HCT116 (cell line): ENCODE measurements around the gene NEU4.

Experiments
- CTCF ChIP-seq, 3 experiments: fragments of 200-600 bp in 1 of 3; sonication (generic) in 1 of 3; IDR thresholded peaks in 2 of 3; conservative IDR thresholded peaks in 1 of 3; 2 replicates each; pipeline ENCODE4 v1.5.1; 2012 to 2017; ENCODE audit warnings: low read depth in 2 of 3, low read length in 2 of 3, antibody characterized with exemption in 1 of 3, borderline replicate concordance in 1 of 3, control low read depth in 1 of 3, mild to moderate bottlenecking in 1 of 3, mixed read lengths in 1 of 3, mixed run types in 1 of 3, moderate library complexity in 1 of 3; ENCODE audit not compliant: insufficient read depth in 1 of 3
- EGR1 ChIP-seq: IDR thresholded peaks from 2 replicates; pipeline ENCODE4 v1.6.1; 2012; ENCODE audit warnings: low read depth
- ELF1 ChIP-seq: IDR thresholded peaks from 2 replicates; pipeline ENCODE4 v1.6.1; 2012; ENCODE audit warnings: low read depth, borderline replicate concordance
- EZH2 ChIP-seq: fragments of 200-600 bp; sonication (generic); IDR thresholded peaks from 2 replicates; pipeline ENCODE4 v1.6.1; 2017; ENCODE audit warnings: antibody characterized with exemption, mixed run types
- FOSL1 ChIP-seq: IDR thresholded peaks from 2 replicates; pipeline ENCODE4 v1.6.1; 2012; ENCODE audit warnings: low read depth
- POLR2A ChIP-seq: IDR thresholded peaks from 2 replicates; pipeline ENCODE4 v1.7.0; 2011; ENCODE audit warnings: borderline replicate concordance; ENCODE audit not compliant: insufficient read depth, insufficient read length; ENCODE audit errors: extremely low read depth
- POLR2AphosphoS5 ChIP-seq: IDR thresholded peaks from 2 replicates; pipeline ENCODE4 v1.6.1; 2011; ENCODE audit warnings: mild to moderate bottlenecking, low read depth, low read length, moderate library complexity
- RAD21 ChIP-seq: IDR thresholded peaks from 2 replicates; pipeline ENCODE4 v1.6.1; 2012; ENCODE audit warnings: low read depth, mild to moderate bottlenecking
- REST ChIP-seq: IDR thresholded peaks from 2 replicates; pipeline ENCODE4 v1.6.1; 2012; ENCODE audit warnings: low read depth
- SIN3A ChIP-seq: IDR thresholded peaks from 2 replicates; pipeline ENCODE4 v1.6.1; 2012; ENCODE audit warnings: low read depth
- SP1 ChIP-seq: IDR thresholded peaks from 2 replicates; pipeline ENCODE4 v1.6.1; 2012; ENCODE audit warnings: low read depth
- TF ChIP-seq, protein P1 (sequence below): IDR thresholded peaks from 2 replicates; pipeline ENCODE4 v1.6.1; 2012

DNA sequence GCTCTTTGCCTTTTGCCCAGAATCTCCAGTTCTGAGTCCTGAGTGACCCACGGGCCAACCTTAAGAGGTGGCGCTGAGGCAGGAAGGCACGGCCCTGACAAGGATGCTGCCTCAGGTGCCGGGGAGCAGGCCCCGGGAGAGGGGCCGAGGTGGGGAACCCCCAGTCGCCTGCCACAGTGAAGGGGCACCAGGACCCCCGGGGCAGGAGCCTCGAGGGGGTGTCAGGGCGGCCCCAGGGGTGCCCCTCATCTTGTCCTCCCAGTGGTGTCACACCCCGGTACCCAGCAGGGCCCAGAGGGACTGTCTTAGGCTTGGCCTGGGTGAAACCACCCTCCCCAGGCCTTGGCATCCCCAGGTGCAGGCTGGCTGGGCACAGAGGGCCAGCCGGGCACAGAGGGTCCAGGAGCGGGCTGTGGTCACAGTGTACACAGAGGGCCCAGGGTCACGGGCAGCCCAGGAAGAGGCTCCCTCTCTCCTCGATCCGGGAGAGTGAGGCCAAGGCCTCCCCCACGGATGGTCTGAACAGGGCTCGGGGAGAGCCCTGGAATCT, 48.7 kb downstream of the NEU4 start:
- no peak for TF ChIP-seq POLR2AphosphoS5
- TF ChIP-seq CTCF (IDR thresholded peaks at IDR 0.05 in 2 of 3, conservative IDR thresholded peaks at IDR 0.05 in 1 of 3; ENCODE audit: borderline replicate concordance in 1 of 3, insufficient read depth in 1 of 3, low read depth in 2 of 3, low read length in 2 of 3), result no peak
- no peak for TF ChIP-seq EGR1
- no peak for TF ChIP-seq POLR2A
- no peak for TF ChIP-seq REST
- TF ChIP-seq SP1, result no peak
- TF ChIP-seq FOSL1, result no peak
- TF ChIP-seq RAD21, result no peak
- TF ChIP-seq, protein P1, sequence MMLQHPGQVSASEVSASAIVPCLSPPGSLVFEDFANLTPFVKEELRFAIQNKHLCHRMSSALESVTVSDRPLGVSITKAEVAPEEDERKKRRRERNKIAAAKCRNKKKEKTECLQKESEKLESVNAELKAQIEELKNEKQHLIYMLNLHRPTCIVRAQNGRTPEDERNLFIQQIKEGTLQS, result no peak
- no peak for TF ChIP-seq SIN3A
- no peak for TF ChIP-seq EZH2
- TF ChIP-seq ELF1, result no peak
